ENCODE data around the gene ADCK1.

DNA sequence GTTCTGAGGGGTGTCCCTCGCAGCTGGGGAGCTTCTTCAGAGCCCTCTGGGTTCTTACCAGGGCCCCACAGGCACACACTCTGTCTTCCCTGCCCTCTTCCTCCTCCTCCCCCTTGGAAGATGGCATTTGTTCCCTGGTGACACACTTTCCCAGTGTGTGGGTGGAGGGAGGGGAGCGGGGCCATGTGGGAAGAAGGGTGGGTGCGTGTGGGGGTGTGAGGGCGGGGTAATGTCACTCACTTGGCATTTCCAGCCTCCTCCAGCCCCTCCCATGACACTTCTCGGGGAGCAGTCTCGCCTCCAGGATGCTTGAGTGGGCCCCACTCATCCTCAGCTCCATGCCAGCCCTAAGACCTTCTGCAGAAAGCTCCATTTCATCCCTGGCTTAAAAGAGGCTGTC lies 61.3 kb downstream of the ADCK1 start:
- TF ChIP-seq POLR2A (IDR thresholded peaks at IDR 0.05) (no peak), CTCF (IDR thresholded peaks at IDR 0.05) (no peak), EP300 (IDR thresholded peaks at IDR 0.05) (no peak)

Data from suprapubic skin (tissue), 3 donors.